Activated CD4-positive, alpha-beta T cell treated with anti-CD3 and anti-CD28 coated beads, Interleukin-2, amount 10 ng/mL, durations not matched to agents 24 days and 14 days (primary cell): Measurements from ENCODE around the gene TESK2. TPM values are rescaled to one million over a fixed set of nuclear protein-coding genes. Genes with fewer than 3 reads are reported as not detected.
A peak's percentile ranks its signal among the peaks of the same experiment; 100 is the strongest.

Source experiments
- DNase-seq: peaks from one replicate; pipeline ENCODE4 v3.0.0; 2022
- H3K27ac Mint-ChIP-seq: one replicate; pipeline ENCODE4 v1.8.0; 2022; ENCODE audit warnings: mild to moderate bottlenecking, mixed read lengths
- H3K27me3 Mint-ChIP-seq: one replicate; pipeline ENCODE4 v1.8.0; 2022; ENCODE audit warnings: mixed read lengths
- H3K36me3 Mint-ChIP-seq: one replicate; pipeline ENCODE4 v1.8.0; 2022; ENCODE audit warnings: low read depth, mild to moderate bottlenecking, mixed read lengths
- H3K4me1 Mint-ChIP-seq: one replicate; pipeline ENCODE4 v1.8.0; 2021; ENCODE audit warnings: mixed read lengths
- H3K4me3 Mint-ChIP-seq: one replicate; pipeline ENCODE4 v1.8.0; 2022; ENCODE audit warnings: mild to moderate bottlenecking, moderate library complexity, mixed read lengths
- H3K9me3 Mint-ChIP-seq: one replicate; pipeline ENCODE4 v1.8.0; 2021; ENCODE audit warnings: mixed read lengths
- intact Hi-C: fragments of 100-400 bp; cut with micrococcal nuclease; formaldehyde crosslinking; loops from one replicate; pipeline ENCODE4 v1.15.1; 2023
- total RNA-seq: library from RNA; stranded (reverse); gene quantifications from 2 replicates; pipeline ENCODE4 v1.2.3, GENCODE V29; 2022

The TESK2 gene
- total RNA-seq, 1 donor from 2014 or later = 2.6 TPM

DNA sequence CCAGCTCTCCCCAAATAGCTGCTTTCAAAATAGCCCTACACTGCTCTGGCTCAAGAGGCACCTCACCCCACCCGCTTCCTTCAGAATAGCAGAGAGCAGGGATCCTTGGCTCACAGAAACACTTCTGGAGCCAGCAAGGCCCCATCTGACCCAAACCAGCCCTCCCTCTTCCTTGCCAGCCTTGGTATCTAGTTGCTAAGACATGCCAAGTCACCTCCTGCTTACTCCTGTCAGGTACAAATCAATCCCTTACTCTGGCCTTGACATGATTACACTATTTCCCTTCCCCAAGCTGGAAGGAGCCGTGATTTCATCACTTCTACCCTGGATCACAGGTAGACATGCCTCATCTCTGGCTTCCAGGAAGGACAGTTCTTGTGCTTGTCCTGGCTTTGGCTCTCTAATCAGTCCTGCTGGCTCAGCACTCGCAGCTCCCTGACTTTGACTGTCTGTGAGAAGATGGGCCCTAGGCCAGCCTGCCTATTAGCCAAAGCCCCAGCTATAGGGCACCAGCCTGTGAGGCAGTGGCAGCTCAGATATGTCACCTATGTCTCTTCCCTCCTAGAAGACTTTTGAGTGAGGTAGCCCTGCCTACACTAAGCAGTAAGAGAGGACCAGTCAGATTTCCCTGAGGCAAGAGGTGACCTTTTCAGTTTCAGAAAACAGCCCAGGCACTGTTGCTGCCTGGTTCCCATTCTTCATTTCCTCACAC, 141.8 kb downstream of the TESK2 start:
- Mint-ChIP-seq H3K27me3 (no peaks in the 10 kb centered on the region), H3K27ac (no peak overlapping the region), H3K9me3 (no peaks in the 10 kb centered on the region), H3K4me3 (no peak overlapping the region), H3K4me1 (peaks cover 6% of the 10 kb centered on the region), H3K36me3 (peaks cover 19% of the 10 kb centered on the region)
- intact Hi-C loops = no loop called here
- DNase-seq = no peak

DNA sequence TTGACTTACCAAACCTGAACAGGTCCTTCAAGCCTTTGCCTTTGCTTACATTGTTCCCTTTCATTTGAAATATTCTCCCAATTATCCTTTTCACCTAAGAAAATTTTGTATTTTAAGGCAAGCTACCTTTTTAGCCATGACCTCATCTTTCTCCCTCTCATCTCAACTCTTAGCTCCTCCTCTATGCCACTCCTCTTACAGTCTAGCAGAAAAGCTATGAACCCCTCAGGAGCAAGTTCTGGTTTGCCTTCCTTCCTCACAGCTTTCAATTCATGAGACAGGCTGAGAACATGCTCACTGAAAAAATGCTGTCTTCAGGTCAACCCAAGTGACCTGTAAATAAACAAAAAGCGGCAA, 142.4 kb downstream of the TESK2 start:
- H3K36me3 Mint-ChIP-seq = peaks cover 19% of the 10 kb centered on the region
- no peak overlapping the region for H3K27ac Mint-ChIP-seq
- intact Hi-C loops = no loop called here
- H3K27me3 Mint-ChIP-seq = no peaks in the 10 kb centered on the region
- H3K4me3 Mint-ChIP-seq = no peak overlapping the region
- H3K4me1 Mint-ChIP-seq = peaks cover 6% of the 10 kb centered on the region
- no peak for DNase-seq
- no peaks in the 10 kb centered on the region for H3K9me3 Mint-ChIP-seq

DNA sequence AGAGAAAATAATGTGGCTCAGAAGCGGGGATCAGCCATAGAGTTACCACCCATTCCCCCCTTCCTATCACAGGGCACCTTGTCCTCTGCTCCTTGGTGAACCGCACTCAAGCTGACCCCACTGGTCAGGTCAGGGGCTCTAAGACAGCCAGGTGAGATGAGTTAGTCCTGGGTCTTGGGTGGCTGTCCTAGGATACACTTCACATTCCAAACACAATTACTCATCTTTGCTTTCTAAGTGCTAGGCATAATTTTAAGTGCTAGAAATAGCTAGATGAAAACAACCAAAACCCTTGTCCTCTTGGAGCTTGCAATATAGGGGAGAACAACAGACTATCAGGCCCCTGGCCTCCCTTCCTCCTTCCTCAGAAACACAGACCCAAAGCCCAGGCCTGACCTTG, 142.9 kb downstream of the TESK2 start:
- no peaks in the 10 kb centered on the region for H3K27me3 Mint-ChIP-seq
- H3K4me3 Mint-ChIP-seq = no peak overlapping the region
- intact Hi-C loops = no loop called here
- no peaks in the 10 kb centered on the region for H3K9me3 Mint-ChIP-seq
- no peak overlapping the region for H3K27ac Mint-ChIP-seq
- DNase-seq = no peak
- H3K36me3 Mint-ChIP-seq = peaks cover 20% of the 10 kb centered on the region
- peaks cover 6% of the 10 kb centered on the region for H3K4me1 Mint-ChIP-seq

DNA sequence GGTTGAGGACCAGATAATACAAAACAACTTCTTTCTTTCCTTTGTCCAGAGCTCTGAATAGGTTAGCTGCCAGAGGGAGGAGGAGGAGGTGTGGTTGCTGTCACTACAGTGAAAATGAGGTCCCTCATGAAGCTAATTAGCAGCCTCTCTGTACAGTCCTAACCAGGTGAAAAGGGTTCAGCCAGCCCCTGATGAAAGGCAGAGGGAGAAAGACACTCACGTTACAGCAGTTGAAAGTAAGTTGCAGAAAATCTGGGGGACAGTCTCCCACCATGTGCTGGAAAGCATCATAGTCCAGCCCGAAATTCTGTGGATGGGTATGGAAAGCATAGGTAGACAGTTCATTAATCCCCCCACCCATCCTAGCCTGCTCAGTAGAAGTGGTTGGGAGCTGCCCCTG, 144.5 kb downstream of the TESK2 start:
- Mint-ChIP-seq H3K27ac (no peak overlapping the region), H3K27me3 (no peaks in the 10 kb centered on the region), H3K4me1 (peaks cover 16% of the 10 kb centered on the region), H3K36me3 (peaks cover 34% of the 10 kb centered on the region), H3K9me3 (no peaks in the 10 kb centered on the region), H3K4me3 (no peak overlapping the region)
- DNase-seq = no peak
- intact Hi-C loops = no loop called here

DNA sequence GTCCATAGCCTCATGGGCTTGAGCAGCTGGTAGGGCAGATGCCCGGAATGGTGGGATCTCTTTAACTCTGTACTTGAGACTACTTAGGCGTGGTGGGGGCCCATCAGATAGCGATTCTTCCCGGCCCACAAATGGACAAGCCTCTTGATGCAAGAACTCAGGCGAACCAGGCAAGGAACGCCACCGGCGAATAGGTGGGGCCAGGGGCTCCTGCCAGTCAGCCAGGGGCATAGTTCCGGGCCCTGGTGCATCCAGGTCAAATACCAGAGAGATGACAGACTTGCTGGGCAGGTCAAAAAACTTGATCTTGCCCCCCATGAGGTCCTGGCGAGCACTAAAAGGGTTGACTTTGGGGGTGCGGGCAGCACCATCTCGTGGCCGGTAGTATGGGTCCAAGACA, 145.9 kb downstream of the TESK2 start:
- intact Hi-C loops = no loop called here
- H3K4me3 Mint-ChIP-seq = no peak overlapping the region
- no peaks in the 10 kb centered on the region for H3K9me3 Mint-ChIP-seq

DNA sequence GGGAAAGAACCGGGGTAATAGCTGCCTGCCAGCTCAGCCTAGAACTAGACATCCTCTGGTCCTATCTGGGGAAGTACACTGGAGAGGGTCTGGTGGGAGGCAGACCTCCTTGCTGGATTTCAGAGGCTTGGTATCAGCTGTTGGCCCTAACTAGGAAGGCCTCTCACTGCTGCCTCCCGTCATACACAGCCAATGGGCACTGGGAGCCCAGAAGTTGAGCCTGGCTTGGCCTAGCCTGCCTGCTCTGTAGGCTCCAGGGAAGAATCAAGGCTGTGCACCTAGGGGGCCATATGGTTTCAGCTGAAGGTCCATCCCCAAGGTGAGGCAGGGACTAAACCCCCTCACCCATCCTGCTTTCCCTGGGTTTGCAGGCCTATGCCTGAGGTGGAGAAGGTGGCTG, 146.5 kb downstream of the TESK2 start:
- Mint-ChIP-seq H3K27ac (no peak overlapping the region), H3K4me3 (no peak overlapping the region), H3K36me3 (peaks cover 46% of the 10 kb centered on the region), H3K27me3 (no peaks in the 10 kb centered on the region), H3K4me1 (peaks cover 26% of the 10 kb centered on the region), H3K9me3 (no peaks in the 10 kb centered on the region)
- no peak for DNase-seq
- intact Hi-C loops = no loop called here

More for the DNA sequence above, 145.9 kb downstream of the TESK2 start:
- Mint-ChIP-seq H3K36me3 (peaks cover 43% of the 10 kb centered on the region), H3K27ac (no peak overlapping the region), H3K27me3 (no peaks in the 10 kb centered on the region), H3K4me1 (peaks cover 23% of the 10 kb centered on the region)
- no peak for DNase-seq

DNA sequence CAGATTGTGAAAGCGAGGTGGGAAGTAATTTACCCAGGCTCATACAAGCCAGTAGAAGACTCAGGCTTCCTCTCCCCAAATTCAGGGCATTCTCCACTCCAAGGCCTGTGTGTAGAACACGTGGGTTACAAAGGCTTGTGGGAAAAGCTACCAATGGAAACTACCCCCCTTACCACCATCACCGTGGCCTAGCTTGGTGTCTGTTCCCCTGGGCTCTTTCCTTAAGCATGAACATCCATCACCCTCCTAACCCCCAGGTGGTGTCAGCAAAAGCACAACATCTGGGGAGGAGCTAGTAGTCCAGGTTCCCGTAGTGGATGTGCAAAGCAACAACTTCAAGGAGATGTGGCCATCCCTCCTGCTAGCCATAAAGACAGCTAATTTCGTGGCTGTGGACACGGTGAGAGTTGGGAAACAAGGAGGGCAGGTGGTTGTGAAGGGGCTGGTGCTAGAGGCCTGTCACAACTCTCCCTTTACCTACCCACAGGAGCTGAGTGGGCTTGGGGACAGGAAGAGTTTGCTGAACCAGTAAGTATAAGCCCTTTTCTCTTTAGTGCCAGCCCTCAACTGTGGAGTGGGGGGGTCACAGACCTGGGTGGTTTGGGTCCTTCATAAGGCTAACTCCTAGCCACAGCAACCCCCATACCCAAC, 150.0 kb downstream of the TESK2 start:
- Mint-ChIP-seq H3K27me3 (no peaks in the 10 kb centered on the region), H3K36me3 (peaks cover 55% of the 10 kb centered on the region), H3K27ac (peak overlapping the region; percentile 99), H3K9me3 (peaks cover 6% of the 10 kb centered on the region), H3K4me3 (peak overlapping the region; percentile 98), H3K4me1 (peaks cover 40% of the 10 kb centered on the region)
- peak; percentile 77 for DNase-seq
- intact Hi-C loops = loop anchor here (1.0 to 2.0 kb wide), 9 partner anchors 15 to 540 kb away; partner anchors contain the start of genes CCDC163, EIF2B3, GPBP1L1 and HPDL

DNA sequence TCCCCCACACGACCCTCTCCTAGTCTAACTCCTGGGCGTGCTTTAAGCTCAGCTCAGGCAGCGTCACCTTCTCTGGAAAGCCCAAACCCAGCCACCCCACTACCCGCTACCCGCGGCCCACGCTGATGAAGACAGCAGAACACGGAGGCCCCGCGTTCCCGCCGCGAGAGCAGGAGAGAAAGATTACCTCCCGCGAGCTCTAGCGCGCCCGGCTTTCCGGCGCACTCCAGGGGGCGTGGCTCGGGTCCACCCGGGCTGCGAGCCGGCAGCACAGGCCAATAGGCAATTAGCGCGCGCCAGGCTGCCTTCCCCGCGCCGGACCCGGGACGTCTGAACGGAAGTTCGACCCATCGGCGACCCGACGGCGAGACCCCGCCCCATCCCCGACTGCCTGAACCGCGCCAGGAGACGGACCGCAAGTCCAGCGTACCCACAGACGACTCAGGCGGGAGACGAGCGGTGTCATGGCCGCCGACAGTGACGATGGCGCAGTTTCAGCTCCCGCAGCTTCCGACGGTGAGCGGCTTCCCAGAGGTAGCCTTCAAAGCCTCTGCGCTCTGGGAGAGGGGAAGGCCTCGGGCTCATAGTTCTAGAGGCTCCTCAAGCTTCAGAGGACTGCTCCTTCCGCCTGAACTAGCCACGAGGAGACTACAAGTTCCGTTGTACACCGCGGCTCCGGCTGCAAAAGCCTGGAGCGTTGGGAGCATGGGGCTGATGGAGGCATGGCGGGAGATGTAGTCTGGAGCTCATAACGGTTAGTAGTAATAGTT, 151.0 kb downstream of the TESK2 start, which contains the start of the genes MUTYH and TOE1:
Gene MUTYH, minus strand, starts transcription at position 652 of the 770 bp plus-strand sequence. CDS start 5,935 bp downstream, outside the sequence.
Gene TOE1, plus strand, starts transcription at position 382 of the 770 bp plus-strand sequence. Its CDS starts 83 bp downstream, at position 465.
- Mint-ChIP-seq H3K4me1 (peaks cover 45% of the 10 kb centered on the region), H3K27ac (peak within 1 kb of the TSS; percentile 99), H3K36me3 (peaks cover 48% of the 10 kb centered on the region), H3K9me3 (peaks cover 6% of the 10 kb centered on the region), H3K27me3 (no peaks in the 10 kb centered on the region), H3K4me3 (peak within 1 kb of the TSS; percentile 98)
- intact Hi-C loops = loop anchor here (1.0 to 2.0 kb wide), 10 partner anchors 14 to 539 kb away; partner anchors contain the start of genes CCDC163, EIF2B3, GPBP1L1 and HPDL
- DNase-seq = peak; percentile 98

DNA sequence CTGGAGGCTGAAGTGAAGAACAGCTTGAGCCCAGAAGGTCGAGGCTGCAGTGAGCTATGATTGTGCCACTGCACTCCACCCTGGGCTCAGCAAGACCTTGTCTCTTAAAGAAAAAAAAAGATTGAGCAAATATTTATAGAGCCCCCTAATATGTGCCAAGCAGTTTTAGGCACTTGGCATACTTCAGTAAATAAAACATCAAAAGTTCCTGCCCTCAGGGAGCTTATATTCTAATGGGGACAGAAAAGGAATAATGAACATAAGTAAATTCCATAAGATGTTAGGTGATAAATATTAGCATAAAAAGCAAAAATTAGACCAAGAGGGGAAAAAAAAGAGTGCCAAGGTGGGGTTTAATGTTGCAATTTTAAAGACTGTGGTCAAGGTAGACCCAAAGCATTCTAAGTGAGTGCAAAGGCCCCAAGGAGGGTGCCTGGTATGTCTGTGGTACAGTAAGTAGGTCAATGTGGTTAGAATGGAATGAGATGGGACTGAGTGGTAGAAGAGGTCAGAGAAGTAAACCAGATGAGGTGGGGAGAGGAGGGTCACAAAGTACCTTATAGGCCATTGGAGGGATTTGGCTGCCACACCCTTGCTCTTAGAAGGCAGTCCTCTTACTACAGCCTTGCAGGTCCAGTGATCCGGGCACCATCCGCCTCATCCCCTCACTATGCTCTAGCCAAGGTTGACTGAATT, 153.2 kb downstream of the TESK2 start:
- intact Hi-C loops = no loop called here
- Mint-ChIP-seq H3K4me3 (peak overlapping the region; percentile 98), H3K27ac (no peak overlapping the region), H3K36me3 (peaks cover 42% of the 10 kb centered on the region), H3K27me3 (no peaks in the 10 kb centered on the region), H3K4me1 (peaks cover 53% of the 10 kb centered on the region), H3K9me3 (peaks cover 6% of the 10 kb centered on the region)
- no peak for DNase-seq

DNA sequence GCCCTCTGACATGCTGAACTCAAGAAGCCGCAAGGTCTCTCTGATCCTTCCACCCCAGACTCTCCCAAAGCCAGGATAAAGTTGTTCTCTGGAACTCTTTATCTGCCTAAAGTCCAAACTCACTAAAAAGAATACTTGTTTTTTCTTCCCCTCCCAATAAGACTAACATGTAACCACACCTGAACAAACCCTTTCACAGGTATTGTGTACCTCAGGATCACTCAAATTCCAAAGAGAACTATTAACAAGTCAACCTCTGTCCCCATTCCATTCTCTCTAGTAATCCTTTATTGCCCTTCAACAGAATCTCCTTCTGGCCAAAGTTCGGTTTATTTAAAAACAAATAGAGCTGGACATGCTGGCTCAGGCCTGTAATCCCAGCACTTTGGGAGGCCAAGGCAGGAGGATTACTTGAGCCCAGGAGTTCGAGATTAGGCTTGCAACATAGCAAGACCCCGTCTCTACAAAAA, 155.1 kb downstream of the TESK2 start:
- Mint-ChIP-seq H3K4me3 (no peak overlapping the region), H3K4me1 (peaks cover 39% of the 10 kb centered on the region), H3K27me3 (no peaks in the 10 kb centered on the region), H3K36me3 (peaks cover 26% of the 10 kb centered on the region), H3K27ac (no peak overlapping the region), H3K9me3 (peaks cover 6% of the 10 kb centered on the region)
- no peak for DNase-seq
- intact Hi-C loops = no loop called here

DNA sequence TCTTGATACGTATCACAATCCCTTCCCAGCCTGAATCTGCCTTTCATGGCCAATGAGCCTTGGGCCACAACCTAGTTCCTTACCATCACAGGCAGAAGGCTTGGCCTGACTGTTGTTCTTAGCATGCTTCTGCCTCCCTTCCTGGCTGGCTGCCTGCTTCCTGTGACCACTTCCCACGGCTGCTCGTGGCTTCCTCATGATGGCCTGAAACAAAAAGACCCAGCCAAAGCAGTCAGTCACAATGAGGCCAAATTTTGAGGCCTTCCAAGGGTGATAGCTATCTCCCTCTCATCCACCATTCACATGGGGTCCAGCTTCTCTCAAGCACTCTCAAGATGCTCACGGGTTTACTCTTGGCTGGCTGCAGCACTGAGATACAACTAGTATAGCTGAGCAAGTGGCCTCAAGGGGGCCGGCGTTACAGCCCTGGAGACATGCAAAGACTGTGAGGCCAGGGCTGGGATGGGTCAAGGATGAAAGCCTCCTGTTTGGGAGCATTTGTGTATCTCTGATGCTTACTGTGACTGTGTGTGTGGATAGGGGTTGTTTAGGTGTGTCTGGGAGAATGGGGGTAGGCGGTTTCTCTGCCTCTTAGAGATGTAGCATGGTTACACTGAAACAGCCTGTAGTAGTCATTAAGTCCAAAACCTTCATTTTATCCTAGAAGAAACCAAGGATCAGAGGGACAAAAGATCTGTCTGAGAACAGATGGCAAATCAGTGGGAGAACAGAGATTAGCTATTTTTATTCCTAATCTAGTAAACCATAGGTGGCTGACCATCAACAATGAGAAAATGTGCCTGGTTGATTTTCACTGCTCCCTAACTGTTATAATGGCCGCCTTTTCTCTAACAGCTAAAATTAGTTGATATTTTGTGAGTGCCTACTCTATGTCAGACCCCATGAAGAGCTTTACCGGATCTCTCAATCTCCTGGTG, 156.4 kb downstream of the TESK2 start:
- intact Hi-C loops = loop anchor here (1.0 kb wide), 1 partner anchor 8 kb away; the partner anchor contains the start of gene HPDL
- peak; percentile 65 for DNase-seq
- H3K4me1 Mint-ChIP-seq = peaks cover 36% of the 10 kb centered on the region
- no peak overlapping the region for H3K4me3 Mint-ChIP-seq
- no peaks in the 10 kb centered on the region for H3K27me3 Mint-ChIP-seq
- H3K27ac Mint-ChIP-seq = peak overlapping the region; percentile 75
- peaks cover 6% of the 10 kb centered on the region for H3K9me3 Mint-ChIP-seq
- H3K36me3 Mint-ChIP-seq = peaks cover 29% of the 10 kb centered on the region

DNA sequence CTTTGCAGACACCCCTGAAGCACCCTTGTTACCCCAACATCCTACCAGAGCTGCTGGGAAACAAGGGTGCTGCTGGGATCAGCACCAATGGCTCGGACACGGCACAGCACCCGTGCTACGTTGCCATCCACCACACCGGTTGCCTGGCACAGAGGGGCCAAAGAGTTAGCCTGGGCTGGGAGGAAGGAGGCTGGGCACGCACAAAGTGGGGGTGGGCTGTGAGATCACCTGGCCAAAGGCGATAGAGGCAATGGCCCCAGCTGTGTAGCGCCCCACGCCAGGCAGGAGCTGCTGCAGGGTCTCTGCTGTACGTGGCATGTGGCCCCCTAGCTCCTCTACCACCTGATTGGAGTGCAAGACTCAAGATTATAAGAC, 158.6 kb downstream of the TESK2 start:
- no peak overlapping the region for H3K4me3 Mint-ChIP-seq
- H3K36me3 Mint-ChIP-seq = peaks cover 29% of the 10 kb centered on the region
- H3K27me3 Mint-ChIP-seq = no peaks in the 10 kb centered on the region
- intact Hi-C loops = no loop called here
- peaks cover 35% of the 10 kb centered on the region for H3K4me1 Mint-ChIP-seq
- no peak for DNase-seq
- H3K27ac Mint-ChIP-seq = no peak overlapping the region
- H3K9me3 Mint-ChIP-seq = no peaks in the 10 kb centered on the region
